ENCODE measurements around the gene PLXNC1.

- TF ChIP-seq CTCF (conservative IDR thresholded peaks at IDR 0.05 in 1 of 2, IDR thresholded peaks at IDR 0.05 in 1 of 2; ENCODE audit: low read depth in 1 of 2, low read length in 2 of 2) (no peak), EZH2 (IDR thresholded peaks at IDR 0.05; ENCODE audit: low read length, missing control alignments) (no peak)
Measured at GRCh38 chr12:94340573-94340972, 192.2 kb downstream of the PLXNC1 start.

Data from fibroblast of lung (primary cell).